Measurements from ENCODE around the gene FAM114A1.
"Not testable (repeated sequence)": the region's sequence is repeated elsewhere in the genome, so short reads cannot be mapped to it uniquely, and the experiment has no call there.

The FAM114A1 gene

GRCh38 chr4:38904682-38905081 lies 37.1 kb downstream of the FAM114A1 start:
- no peak for DNase-seq

GRCh38 chr4:38905652-38906385 lies 38.2 kb downstream of the FAM114A1 start:
- DNase-seq = no peak

GRCh38 chr4:38907696-38908270 lies 40.2 kb downstream of the FAM114A1 start:
- no peak for DNase-seq

GRCh38 chr4:38909015-38909414 lies 41.4 kb downstream of the FAM114A1 start:
- no peak for DNase-seq

- no peak for DNase-seq
These were observed 43.7 kb downstream of the FAM114A1 start for GRCh38 chr4:38911257-38911656.

GRCh38 chr4:38914854-38915253 lies 47.2 kb downstream of the FAM114A1 start:
- DNase-seq = no peak

GRCh38 chr4:38916267-38916666 lies 48.7 kb downstream of the FAM114A1 start:
- not testable (repeated sequence) for DNase-seq

- DNase-seq = no peak
These were observed 49.9 kb downstream of the FAM114A1 start for GRCh38 chr4:38917481-38918025.

GRCh38 chr4:38919494-38919893 lies 51.9 kb downstream of the FAM114A1 start:
- DNase-seq = no peak

- no peak for DNase-seq
These were observed 52.6 kb downstream of the FAM114A1 start for GRCh38 chr4:38920186-38920585.

GRCh38 chr4:38920677-38921076 lies 53.1 kb downstream of the FAM114A1 start:
- no peak for DNase-seq

GRCh38 chr4:38921151-38921550 lies 53.5 kb downstream of the FAM114A1 start:
- no peak for DNase-seq

GRCh38 chr4:38923746-38924145 lies 56.1 kb downstream of the FAM114A1 start:
- DNase-seq = no peak

- no peak for DNase-seq
These were observed 56.7 kb downstream of the FAM114A1 start for GRCh38 chr4:38924353-38924752.

GRCh38 chr4:38925492-38926413 lies 58.1 kb downstream of the FAM114A1 start:
- DNase-seq = no peak

- no peak for DNase-seq
These were observed 59.3 kb downstream of the FAM114A1 start for GRCh38 chr4:38926896-38927295.

- DNase-seq = no peak
These were observed 61.0 kb downstream of the FAM114A1 start for GRCh38 chr4:38928568-38928967.

- no peak for DNase-seq
These were observed 61.4 kb downstream of the FAM114A1 start for GRCh38 chr4:38928974-38929373.

GRCh38 chr4:38930204-38930603 lies 62.6 kb downstream of the FAM114A1 start:
- no peak for DNase-seq

GRCh38 chr4:38930707-38931106 lies 63.1 kb downstream of the FAM114A1 start:
- DNase-seq = no peak

GRCh38 chr4:38931125-38931524 lies 63.5 kb downstream of the FAM114A1 start:
- no peak for DNase-seq

- DNase-seq = no peak
These were observed 67.9 kb downstream of the FAM114A1 start for GRCh38 chr4:38935391-38936073.

GRCh38 chr4:38939165-38939564 lies 71.6 kb downstream of the FAM114A1 start:
- no peak for DNase-seq

All from DMS 273 treated with DMSO at 0.1 percent for 48 hours (cell line).